GM11168 (cell line): ENCODE results near the gene NT5DC3.

ENCODE experiments used
- in situ Hi-C: fragments of 300-500 bp; cut with MboI; formaldehyde crosslinking; loops from one replicate; pipeline ENCODE4 v1.12.0; 2022; ENCODE audit warnings: low sequenced_read_pairs; ENCODE audit not compliant: unreplicated experiment

The NT5DC3 gene

DNA sequence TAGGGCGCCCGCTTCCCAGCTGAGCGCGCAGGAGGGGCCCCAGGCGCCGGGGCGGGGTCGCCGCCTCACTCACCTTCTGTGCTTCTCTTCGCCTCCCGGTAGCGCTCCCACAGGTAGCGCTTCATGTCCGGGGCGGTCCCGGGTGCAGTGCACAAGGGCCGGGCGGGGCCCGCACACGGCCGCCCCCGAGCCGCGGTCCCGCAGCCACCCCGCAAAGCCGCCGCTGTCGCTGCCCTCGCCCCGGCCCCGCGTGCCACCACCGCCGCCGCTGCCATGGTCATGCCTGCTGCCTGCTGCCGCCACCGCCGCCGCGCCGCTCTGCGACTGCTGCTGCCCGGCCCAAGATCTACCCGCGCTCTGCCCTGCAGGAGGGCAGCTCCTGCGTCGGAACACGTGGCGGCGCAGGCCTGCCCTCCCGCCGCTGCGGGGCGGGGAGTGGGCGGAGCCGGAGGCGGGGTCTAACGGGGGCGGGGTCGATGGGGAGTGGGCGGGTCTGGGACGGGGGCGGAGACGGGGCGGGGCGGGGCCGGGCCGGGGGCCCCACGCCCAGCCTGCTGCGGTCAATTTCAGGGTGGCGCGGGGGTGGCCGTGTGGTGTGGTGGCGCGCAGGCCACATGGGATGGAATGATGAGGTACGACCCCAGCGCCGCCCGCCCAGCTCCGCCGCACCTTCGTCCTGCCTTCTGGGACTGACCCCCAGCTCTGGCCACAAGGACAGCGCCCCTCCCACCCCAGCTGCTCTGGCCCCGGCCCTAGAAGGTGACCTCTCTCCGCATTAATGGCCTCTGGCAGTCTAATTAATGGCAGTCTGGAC, at the start of gene NT5DC3:
Gene NT5DC3, minus strand, starts transcription at position 359 of the 814 bp plus-strand sequence. Its CDS starts 78 bp downstream, at position 281.
- in situ Hi-C loops, result no loop called here

DNA sequence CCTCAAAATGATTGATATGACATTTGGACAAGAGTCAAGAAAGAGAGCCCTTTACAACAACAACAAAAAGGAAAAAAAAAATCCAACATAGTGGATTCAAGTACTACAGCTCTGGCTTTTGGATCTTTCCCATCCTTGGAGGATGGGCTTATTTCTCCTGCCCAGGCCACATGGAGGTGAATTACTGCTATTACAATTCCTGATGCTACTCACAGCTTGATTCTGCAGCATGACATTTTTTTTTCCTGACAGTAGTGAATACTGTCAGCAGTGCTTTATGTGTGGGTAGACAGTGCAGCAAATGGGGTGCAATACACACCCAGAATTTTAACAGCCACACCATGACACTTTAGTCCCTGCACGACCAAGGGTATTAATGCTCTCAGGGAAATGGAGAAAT, 46.7 kb upstream of the NT5DC3 start:
- in situ Hi-C loops, result loop anchor here (10.0 kb wide), 2 partner anchors 47 to 217 kb away; partner anchors contain the start of gene HSP90B1

DNA sequence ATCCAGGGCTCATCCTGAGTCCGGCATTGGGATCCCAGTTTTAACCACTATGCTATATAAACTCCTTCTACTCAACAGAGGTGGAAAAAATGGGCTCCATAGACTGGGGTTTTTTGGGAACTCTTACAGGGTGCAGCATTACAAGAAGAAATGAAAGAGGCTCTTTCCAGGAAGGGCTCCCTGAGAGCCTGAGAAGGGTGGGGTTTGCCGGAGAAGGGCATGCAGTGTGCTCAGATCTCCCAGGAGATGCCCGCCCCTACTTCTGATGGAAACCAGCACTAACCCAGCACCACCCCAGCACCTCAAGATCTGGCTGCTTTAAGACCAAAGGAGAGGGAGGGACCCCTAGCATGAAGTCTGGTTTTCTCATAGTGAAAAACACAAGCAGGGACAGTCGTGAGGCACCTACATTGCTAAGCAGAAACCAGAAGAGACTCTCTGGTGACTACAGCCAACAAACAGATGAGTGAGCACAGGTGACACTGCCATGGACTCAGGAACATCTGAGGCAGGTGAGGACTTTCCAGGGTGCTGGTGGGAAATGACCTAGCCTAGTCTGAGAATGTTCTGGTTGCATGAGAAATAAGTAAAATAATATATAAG, 45.3 kb upstream of the NT5DC3 start:
- in situ Hi-C loops, result loop anchor here (10.0 kb wide), 2 partner anchors 49 to 219 kb away; partner anchors contain the start of gene HSP90B1

DNA sequence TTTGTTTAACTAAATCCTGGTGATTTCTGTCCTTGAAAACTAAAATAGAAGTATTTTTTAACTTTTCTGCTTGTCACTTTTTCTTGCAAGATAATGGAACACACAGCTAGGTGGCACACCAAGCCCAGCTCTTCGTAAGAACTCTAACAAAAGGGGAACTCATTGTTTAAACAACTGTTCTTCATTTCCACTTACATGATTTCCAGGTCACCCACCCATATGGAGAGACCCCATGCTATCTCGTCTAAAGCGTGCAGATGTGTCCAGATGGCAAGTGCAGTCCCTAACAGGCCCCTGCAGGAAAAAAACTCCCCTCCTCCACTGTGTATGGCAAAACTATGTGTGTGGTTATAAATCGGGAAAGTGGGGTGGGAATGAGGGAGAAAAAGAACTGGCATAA, 43.3 kb upstream of the NT5DC3 start:
- in situ Hi-C loops, result loop anchor here (10.0 kb wide), 2 partner anchors 50 to 220 kb away; partner anchors contain the start of gene HSP90B1

DNA sequence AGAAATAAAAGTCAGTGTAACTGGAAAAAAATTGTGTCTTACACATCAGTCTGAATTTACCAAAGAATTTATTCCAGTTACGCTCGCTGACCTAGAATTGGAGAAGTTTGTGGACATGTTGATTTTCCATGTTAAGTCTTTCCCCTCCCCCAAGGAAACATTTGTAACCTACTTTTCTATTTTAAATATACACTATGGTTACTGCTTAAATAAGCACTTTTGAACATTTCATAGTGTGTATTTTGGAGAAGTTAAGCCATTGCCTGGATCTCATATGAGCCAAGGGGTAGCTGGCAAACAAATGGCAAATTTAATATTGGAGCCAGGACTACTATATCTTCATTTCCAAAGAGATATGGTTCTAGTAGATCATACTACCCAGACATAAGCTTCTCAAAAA, 42.9 kb upstream of the NT5DC3 start:
- in situ Hi-C loops, result loop anchor here (10.0 kb wide), 2 partner anchors 51 to 221 kb away; partner anchors contain the start of gene HSP90B1

DNA sequence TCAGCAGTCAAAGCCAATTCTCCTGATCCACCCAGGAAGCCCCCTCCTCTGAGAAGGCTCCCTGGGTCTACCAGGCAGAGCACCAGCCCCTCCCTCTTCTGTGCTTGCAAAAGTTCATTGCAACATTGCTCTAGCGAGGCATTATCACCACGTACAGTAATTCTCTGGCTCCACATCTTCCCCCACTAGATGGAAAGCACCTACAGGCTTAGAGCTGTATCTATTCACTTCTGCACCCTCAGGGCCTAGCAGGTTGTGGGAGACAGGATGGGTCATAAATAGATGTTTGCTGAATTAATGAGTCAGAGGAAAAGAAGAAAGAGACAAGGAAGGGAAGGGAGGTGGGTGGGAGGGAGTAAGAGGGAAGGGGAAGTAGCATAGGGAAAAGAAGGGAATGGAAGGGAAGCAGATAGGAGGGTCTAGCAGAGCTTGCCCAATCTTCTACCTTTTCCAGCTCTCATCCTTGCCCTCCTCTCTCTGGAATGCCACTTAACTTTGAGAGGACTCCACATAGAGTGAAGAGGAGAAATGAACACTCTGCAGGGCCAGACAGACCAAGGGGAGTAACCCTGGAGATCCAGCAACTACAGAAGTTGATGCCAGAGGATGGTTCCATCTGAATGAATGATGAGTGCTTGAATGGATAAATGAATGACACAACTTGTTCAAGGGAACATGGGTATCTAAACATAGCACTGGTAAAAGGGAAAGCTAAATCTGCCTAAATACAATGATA, 42.0 kb upstream of the NT5DC3 start:
- in situ Hi-C loops, result loop anchor here (10.0 kb wide), 2 partner anchors 52 to 222 kb away; partner anchors contain the start of gene HSP90B1

DNA sequence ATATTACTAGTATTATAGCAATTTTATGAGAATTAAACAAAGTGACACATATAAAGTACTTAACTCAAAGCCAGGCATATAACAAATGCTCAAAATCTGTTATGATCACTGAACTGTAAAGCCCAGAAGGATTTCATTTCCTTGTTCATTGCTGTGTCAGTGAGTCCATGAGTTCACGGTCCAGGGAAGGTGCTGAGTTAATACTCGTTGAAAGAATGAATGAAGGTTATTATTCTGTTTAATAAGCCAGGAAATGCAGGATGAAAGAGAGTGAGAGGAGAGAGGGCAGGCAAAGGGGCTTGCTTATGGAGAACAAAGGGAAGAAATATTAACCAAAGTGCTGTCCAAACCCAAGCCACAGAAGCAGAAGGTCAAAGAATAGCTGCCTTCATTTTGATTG, 40.2 kb upstream of the NT5DC3 start:
- in situ Hi-C loops, result loop anchor here (10.0 kb wide), 2 partner anchors 54 to 224 kb away; partner anchors contain the start of gene HSP90B1

DNA sequence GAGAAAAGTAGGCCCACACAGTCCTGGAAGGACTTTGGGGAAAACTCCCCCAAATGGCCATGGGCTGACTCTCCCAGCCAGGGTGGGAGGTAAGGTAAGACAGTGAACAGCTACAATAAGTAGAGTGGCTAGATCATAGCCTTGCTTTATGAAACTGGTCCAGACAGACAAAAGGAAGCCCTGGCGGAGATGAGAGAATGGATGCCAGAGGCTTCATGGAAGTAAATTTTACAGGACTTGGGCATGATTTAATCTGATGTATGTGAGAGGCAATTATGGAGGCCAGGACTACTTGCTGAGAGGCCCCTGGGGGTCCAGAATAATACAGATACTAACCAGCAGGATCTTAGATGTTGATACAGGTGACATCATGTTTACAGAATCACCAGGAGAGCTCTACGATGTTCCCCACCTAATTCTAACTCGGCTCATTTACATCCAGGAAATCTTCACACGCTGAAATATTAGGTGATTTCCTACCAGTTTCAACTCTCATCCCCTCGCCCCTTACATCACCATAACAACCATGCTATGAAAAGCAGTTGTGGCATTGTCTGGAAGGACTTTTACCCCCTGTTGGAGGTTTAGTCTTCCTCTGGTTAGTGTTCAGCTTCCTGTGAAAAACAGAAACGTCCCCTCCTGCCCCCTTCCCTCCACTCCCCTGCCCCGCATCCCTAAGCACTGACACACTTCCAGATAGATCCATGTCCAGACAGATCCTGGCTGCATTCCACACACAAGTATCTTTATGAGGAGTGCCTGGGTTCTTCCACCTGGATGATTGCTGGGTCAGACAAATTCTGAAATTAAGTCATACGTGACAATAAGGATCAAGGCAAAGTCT, 39.5 kb upstream of the NT5DC3 start:
- in situ Hi-C loops, result loop anchor here (10.0 kb wide), 2 partner anchors 54 to 224 kb away; partner anchors contain the start of gene HSP90B1

DNA sequence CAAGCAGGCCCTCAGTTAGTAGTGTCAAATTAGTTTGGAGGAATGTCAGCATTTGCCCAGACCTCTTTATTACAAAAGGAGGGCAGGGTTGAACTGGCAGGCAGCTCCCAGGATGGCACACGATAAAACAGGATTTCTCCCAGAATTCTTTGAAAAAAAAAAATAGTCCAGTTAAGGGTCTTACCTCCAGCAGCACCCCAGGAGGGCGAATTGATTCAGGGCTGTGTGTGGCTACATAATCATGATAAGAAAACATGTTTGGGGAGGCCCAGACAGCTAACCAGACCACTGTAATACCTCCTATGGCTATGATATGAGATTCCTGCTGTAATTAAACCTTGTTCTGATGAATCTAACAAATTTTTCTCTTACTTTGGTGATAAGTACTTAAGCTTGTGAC, 38.8 kb upstream of the NT5DC3 start:
- in situ Hi-C loops, result loop anchor here (10.0 kb wide), 2 partner anchors 55 to 225 kb away; partner anchors contain the start of gene HSP90B1

DNA sequence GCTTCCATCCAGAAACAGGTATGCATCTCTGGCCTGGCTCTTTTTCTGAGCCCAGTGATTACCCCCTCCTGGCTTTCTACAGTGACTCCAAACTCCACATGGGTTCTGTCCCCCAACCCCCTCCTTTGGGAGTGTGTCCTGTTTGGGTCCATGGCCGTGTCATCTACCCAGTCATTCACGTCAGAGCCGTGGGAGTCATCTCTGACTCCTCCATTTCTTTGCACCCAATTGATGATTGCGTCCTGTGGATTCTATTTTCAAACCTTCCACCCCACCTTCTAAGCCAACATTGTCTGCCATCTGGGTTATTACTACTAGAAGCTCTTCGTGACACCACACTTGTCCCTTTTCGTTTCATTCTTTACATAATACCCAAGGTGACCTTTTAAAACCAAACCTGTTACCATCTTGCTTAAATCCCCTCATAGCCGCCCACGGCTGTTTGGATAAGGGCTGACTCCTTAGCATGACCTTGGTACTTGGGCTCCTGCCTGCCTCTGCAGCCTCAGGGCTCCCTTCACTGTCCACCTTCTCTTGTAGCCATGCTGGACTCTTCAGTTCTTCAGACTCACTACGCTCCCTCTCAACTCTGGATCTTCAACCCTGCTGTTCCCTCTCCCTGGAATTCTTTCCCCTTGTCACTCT, 38.1 kb upstream of the NT5DC3 start:
- in situ Hi-C loops, result no loop called here

DNA sequence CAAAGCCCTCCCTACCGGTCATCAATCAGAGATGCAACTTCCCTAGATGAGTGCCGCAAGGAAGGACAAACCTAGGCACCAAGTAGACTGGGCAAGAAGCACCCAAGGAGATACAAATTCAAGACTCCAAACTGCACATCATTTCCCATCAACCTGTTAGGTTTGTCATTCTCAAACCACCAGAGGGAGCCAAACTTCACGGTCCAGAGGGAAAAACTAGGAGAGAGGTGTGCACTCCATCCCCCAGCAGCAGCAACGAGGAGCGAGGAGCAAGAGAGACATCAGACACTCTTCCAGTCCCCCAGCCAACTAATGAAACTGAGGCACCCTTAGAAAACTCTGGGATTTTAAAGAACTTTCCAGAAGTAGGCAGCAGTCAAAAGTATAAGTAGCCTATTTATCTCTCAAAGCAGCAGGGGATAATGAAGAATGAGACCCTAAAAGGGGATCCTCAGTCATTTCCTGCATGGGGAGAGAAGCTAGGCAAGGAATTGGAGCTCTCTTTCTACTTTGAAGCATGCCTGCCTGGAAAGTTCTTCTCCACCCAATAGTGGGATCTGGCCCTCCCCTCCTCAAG, 37.0 kb upstream of the NT5DC3 start:
- in situ Hi-C loops, result no loop called here

DNA sequence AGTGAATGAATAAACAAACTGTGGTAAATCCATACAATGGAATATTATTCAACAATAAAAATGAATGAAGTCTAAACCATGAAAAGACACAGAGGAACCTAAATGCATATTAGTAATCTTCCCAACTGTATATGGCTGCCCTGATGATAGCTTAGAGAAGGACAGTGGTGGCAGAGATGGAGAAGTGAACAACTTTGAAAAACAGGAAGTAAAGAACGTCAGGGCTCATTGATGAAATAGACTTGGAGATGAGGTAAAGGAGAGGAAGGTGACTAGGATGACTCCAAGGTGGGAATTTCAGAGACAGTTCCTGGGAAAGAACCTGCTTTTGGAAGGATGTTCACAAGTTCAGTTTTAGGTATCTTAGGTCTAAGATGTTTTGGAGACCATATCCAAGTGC, 36.3 kb upstream of the NT5DC3 start:
- in situ Hi-C loops, result no loop called here

DNA sequence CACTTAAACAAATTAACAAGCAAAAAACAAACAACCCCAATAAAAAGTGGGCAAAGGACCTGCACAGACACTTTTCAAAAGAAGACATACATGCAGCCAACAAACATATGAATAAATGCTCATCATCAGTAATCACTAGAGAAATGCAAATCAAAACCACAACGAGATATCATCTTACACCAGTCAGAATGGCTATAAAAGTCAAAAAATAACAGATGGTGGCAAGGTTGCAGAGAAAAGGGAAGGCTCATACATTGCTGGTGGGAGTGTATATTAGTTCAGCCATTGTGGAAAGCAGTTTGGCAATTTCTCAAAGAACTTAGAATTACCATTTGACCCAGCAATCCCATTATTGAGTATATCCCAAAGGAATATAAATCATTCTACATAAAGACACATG, 34.6 kb upstream of the NT5DC3 start:
- in situ Hi-C loops, result no loop called here

DNA sequence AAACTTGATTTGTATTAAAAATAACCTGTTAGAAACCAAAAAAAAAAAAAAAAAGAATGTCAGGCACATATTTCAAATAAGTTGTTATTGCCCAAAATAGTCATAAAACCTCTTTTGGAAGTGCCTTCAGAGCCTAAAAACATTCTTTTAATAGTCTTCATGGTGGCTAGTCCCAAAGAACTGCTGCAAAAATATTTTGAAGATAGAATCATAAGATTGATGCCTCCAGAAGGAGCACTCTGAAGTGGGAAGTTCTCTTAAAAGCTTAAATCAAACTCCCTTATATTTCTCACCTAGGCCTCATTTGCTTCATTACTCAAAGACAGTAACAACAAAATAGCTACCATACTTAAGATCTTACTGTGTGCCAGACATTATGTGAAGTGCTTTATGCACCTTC, 27.2 kb upstream of the NT5DC3 start:
- in situ Hi-C loops, result no loop called here

DNA sequence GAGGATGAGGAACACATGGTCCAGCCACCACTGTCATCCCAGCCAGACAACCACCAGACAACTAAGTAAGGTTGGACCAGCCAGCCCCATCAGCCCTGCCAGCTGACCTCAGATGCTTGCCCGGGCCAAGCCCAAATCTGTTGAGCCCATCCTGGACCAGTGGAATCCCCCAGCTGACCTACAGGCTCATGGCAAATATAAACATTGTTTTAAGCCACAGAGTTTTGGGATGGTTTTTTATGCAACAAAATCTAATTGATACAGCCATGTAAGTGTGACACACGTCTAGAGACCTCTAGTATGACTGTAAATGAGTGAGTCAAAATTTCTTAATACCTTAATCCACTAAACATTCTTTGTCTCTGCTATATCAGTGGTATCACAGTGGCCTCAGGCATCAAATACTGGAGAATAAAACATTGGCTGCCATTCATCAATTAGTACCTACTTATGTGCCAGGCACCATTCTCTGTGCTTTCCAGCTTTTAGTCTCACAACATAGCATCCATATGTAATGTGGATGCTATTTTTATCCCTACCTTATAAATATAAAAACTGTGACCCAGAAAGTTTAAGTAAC, 24.2 kb upstream of the NT5DC3 start:
- in situ Hi-C loops, result no loop called here

DNA sequence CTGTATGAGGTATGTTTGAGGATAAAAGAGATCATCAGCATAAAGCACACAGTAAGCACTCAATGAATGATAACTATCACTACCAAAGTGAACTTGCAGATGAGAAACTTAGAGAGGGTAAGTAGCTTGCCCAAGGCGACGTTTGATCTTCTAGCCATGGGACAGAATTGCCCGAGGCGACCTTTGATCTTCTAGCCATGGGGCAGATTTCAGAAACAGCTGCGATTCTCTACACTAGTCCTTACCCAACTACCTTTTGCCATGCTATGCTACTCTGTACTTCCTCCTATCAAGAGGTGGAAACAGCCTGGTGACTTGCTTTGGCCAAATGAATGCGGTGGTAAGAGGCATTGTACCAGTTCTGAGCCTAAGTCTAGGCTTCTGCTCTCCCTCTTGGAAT, 23.7 kb upstream of the NT5DC3 start:
- in situ Hi-C loops, result no loop called here

DNA sequence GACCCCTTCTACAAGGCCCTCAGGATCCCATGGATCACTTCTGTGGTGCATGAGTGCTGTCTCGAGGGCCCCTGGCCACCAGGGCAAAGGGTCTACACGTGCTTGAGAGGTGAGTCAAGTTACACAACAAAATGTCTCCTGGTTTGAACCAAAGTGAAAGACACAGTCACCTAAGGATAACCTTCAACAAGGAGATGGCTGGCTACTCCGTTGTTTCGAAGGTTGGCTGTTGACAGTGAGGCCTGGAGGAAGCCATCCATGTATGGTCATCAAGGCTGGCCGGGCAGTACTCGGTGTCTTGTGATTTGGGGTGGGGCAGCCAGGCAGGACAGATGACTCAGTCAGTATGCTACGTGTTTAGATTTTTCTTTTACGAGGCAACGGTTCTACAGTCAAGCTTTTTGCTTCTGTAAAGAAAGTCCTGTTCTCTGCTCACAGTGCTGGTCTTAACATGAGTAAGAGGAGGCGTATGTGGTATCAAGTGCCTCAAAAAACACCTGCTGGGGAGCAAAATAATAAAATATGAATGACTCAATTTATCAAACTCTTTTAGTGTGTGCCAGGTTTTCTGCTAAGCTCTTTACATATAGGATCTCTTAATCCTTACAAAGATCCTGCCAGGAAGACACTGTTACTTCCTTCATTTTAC, 18.0 kb upstream of the NT5DC3 start:
- in situ Hi-C loops, result no loop called here

DNA sequence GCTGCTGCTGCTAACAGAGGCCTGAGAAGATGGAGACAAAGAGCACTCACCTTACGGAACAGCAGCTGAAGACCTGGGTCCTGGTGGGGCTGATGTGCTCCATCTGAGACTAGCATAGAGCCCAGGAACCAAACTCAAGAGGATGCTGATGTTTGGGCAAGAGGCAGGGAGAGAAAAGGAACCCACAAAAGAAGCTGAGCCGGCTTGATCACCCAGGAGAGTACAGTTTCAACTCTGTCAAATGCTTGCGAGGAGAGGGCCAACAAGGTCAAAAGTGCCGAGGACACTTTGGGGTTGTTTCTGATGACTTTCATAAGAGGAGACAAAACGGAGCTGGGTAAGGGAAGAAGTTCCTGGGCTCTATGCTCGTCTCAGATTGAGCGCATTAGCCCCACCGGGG, 17.3 kb upstream of the NT5DC3 start:
- in situ Hi-C loops, result no loop called here
